Measurements from ENCODE around the gene SLC26A1. TPM values are rescaled to one million over a fixed set of nuclear protein-coding genes. Genes with fewer than 3 reads are reported as not detected.
A peak's percentile ranks its signal among the peaks of the same experiment; 100 is the strongest.

SLC26A1 gene
- total RNA-seq, 8 experiments from 2014 or later = 0.60 to 6.3 (median 2.0) TPM

DNA sequence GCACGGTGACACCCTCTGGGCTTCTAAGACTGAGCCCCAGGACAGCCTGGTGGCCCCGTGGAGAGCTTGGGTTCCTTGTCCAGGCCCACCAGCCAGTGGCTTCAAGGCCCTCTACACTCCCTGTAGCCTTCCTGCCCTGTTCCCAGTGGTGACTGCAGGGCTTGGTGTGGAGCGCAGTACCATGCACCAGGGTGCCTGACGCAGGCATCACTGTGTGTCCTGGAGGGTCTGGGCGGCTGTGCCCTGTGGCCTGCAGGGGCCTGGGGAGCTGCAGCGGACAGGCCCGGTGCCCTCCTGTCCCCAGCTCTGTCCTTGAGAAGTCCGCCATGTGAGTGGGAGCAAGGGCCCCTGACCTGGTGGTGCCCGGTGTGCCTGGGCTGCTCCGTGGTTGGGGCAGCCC is 22.5 kb upstream of the SLC26A1 start:
- no peak for ATAC-seq (replicated peaks in 6 of 8)
- Histone ChIP-seq H3K27ac (peak overlapping the region; percentile 71 to 95), H3K4me1 (replicated peaks in 1 of 2) (peaks cover 65 to 75% of the 10 kb centered on the region in 2 donors), H3K4me3 (no peak overlapping the region)
- in situ Hi-C loops (cut with MboI; ENCODE audit: low pct_unique_long_range_greater_than_20kb in 2 of 9, low sequenced_read_pairs in 9 of 9, unreplicated experiment in 9 of 9) = no loop called here
- 93% methylated on average over 3 of the region's 10 CpGs; no CpG with 5 or more reads in 9 of the 10 experiments for WGBS, 10 experiments

DNA sequence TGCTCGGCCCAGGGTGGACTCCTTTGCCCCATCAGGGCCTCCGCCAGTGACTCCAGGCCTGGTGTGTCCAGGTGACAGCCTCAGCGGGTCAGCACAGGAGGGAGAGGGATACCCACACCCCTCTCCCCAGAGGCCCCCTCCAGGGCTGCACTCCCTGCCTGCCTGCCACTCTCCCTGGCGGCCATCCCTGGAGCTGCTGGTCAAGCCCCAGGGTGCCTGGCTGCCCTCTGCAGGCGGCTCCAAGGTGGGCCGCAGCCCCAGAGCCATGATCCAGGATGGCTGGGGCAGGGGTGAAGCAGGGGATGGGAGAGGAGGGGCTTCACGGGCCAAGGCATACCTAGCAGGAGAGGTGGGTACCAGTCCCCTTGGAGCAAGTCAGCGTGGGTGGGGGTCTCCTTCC is 22.0 kb upstream of the SLC26A1 start:
- 20% methylated on average over 1 of the region's 8 CpGs; no CpG with 5 or more reads in 9 of the 10 experiments for WGBS, 10 experiments
- in situ Hi-C loops (cut with MboI; ENCODE audit: low pct_unique_long_range_greater_than_20kb in 2 of 9, low sequenced_read_pairs in 9 of 9, unreplicated experiment in 9 of 9) = no loop called here
- Histone ChIP-seq H3K4me1 (replicated peaks in 1 of 2) (peaks cover 63 to 80% of the 10 kb centered on the region in 2 donors), H3K27ac (peak overlapping the region; percentile 71 to 95), H3K4me3 (peak overlapping the region in 1 of 5 donors; percentile 22)
- ATAC-seq (replicated peaks in 6 of 8) = peak in 5 of 8 experiments; percentile 43 to 59 (median 51)

DNA sequence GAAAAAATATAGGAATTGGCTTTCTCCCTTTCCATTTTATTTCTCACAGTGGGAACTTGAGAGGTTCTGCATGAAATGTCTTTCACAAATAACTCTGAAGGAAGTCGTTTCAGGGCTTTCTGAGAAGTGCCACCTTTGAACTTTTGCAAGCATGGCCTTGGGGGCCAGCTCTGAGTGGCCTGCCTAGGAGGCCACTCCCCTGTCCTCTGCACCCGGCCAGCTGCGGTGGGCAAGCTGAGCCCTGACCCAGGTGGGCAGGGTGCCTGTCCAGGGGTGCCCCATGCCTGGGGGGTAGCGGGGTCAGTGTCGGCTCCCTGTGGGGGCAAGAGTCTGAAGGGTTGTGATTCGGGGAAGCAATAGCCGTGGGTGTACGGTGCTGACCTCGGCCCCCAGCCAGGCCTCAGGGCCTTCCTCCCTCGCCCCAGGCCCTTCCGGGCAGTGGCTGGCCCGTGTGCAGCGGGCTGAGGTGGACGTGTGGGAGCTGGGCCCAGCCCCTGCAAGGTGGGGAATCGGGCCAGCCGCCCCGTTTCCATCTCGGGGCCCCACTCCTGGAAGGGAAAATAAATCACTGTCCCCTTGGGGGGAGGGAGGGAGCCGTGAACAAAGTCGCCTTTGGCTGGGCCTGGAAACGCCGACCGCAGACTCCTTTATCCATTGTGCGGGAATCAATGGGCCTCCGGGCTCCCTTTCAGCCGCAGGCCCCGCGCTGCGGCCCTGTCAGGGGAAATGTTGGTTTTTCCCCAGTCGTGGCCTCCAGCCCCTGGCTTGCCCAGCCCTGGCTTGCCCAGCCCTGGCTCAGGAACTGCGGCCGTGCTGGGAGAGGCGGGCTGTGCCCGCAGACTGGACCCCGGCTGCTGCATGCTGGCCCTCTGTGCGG is 21.3 kb upstream of the SLC26A1 start:
- peak in 5 of 8 experiments; percentile 48 to 65 (median 58) for ATAC-seq (replicated peaks in 6 of 8)
- in situ Hi-C loops (cut with MboI; ENCODE audit: low pct_unique_long_range_greater_than_20kb in 2 of 9, low sequenced_read_pairs in 9 of 9, unreplicated experiment in 9 of 9) = no loop called here
- Histone ChIP-seq H3K27ac (peak overlapping the region; percentile 71 to 95), H3K4me1 (replicated peaks in 1 of 2) (peaks cover 59 to 78% of the 10 kb centered on the region in 2 donors), H3K4me3 (peak overlapping the region in 1 of 5 donors; percentile 22)
- 18 to 40% (median 35%) methylated on average over 1 to 4 of the region's 36 CpGs; no CpG with 5 or more reads in 6 of the 10 experiments for WGBS, 10 experiments

DNA sequence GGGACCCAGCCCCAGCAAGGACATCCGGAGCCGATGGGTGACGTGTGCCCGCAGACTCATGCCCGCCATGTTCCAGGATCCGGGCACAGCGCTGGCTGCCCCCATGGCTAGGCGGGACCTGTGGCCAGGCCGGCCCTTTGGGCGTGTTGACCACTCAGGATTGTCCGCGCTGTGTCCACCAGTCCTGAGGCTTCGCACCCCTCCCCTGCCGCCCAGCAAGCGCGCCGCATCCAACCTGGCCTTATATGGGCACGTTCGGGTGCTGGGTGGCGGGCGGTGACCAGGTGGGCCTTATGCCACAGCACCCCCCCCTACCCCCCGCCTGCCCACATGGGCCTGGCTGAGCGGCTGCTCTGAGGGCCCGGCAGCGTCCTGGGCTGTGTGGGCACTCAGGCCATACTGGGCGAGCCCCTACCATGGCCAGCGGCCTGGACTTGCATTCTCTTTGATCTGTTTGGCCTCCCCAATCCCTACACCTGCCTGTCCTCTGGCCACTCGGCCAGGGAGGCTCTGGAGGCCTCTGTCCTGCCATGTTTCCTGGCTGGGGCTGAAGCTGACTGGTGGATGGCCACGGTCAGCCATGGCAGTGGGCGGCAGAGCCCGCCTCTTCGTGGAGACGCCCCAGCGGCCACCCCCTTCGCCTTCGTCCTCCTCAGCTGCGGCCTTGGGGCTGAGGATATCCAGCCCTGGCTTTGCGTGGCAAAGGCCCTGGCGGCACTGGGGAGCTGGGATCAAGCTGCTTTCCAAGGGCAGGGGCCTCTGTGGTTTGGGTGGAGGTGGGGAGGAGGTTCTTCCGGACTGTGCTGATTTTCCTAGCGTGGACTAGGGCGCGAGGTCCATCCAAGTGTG is 20.2 kb upstream of the SLC26A1 start:
- WGBS, 10 experiments = 85 to 100% (median 93%) methylated on average over 1 to 5 of the region's 43 CpGs; no CpG with 5 or more reads in 4 of the 10 experiments
- in situ Hi-C loops (cut with MboI; ENCODE audit: low pct_unique_long_range_greater_than_20kb in 2 of 9, low sequenced_read_pairs in 9 of 9, unreplicated experiment in 9 of 9) = no loop called here
- no peak overlapping the region for H3K4me3 ChIP-seq
- no peak overlapping the region for H3K27ac ChIP-seq
- no peak for ATAC-seq (replicated peaks in 6 of 8)
- H3K4me1 ChIP-seq (replicated peaks in 1 of 2) = peaks cover 54 to 74% of the 10 kb centered on the region in 2 donors

DNA sequence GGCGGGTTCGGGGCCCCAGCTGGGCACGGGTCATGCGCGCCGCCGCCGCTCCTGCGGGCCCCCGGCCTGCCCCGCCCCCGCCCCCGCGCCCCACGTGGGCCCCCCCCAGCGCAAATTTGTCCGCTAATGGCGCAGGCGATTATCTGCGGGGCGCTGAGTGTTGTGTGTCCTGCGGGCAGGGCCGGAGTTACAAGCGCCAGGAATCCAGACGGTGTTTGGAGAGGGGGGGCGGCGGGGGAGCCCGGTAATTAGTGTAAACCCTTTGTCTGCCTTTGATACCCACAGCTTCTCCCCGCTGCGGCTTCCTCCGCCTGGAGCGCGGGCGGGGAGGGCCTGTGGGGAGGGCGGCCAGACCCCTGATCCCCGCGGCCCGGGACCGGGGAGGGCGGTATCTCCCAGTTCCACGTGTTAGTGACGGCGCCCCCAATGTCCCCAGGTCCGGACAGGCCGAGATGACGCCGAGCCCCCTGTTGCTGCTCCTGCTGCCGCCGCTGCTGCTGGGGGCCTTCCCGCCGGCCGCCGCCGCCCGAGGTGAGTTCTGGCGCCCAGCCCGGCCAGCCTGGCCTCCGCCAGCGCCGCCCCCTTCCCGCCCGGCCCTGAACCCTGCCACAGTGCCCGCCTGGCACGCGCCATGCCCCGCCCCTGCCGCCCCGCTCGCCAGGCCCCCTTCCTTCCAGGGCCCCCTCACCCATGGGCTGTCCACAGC is 19.0 kb upstream of the SLC26A1 start:
- peak in 3 of 8 experiments; percentile 3 to 6 (median 4) for ATAC-seq (replicated peaks in 6 of 8)
- H3K4me1 ChIP-seq (replicated peaks in 1 of 2) = peaks cover 42 to 61% of the 10 kb centered on the region in 2 donors
- WGBS, 10 experiments = 20% methylated on average over 1 of the region's 69 CpGs; no CpG with 5 or more reads in 9 of the 10 experiments

DNA sequence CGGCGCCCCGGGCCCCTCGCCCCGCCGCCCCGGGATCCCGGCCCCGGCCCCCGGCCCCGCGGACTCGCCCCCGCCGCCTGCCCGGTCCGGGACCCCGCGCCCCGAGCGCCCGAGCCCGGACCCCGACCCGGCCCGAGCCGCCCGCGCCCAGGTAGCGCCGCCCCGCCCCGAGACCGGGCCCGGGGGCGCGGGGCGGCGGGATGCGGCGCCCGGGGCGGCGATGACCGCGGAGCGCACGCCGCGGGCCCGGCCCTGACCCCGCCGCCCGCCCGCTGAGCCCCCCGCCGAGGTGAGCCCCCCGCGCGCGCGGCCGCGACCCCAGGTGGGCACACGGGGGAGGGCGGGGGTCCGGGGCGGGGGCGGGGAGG is 18.4 kb upstream of the SLC26A1 start:
- in situ Hi-C loops (cut with MboI; ENCODE audit: low pct_unique_long_range_greater_than_20kb in 2 of 9, low sequenced_read_pairs in 9 of 9, unreplicated experiment in 9 of 9) = no loop called here
- no peak overlapping the region for H3K27ac ChIP-seq
- no CpG with 5 or more reads among the region's 69 CpGs for WGBS, 10 experiments
- peak in 1 of 8 experiments; percentile 2 for ATAC-seq (replicated peaks in 6 of 8)
- peak overlapping the region; percentile 22 to 57 (median 38) for H3K4me3 ChIP-seq
- peaks cover 39 to 56% of the 10 kb centered on the region in 2 donors for H3K4me1 ChIP-seq (replicated peaks in 1 of 2)

More for the DNA sequence above, 19.0 kb upstream of the SLC26A1 start:
- in situ Hi-C loops (cut with MboI; ENCODE audit: low pct_unique_long_range_greater_than_20kb in 2 of 9, low sequenced_read_pairs in 9 of 9, unreplicated experiment in 9 of 9) = no loop called here
- Histone ChIP-seq H3K4me3 (peak overlapping the region; percentile 22 to 57 (median 38)), H3K27ac (no peak overlapping the region)

DNA sequence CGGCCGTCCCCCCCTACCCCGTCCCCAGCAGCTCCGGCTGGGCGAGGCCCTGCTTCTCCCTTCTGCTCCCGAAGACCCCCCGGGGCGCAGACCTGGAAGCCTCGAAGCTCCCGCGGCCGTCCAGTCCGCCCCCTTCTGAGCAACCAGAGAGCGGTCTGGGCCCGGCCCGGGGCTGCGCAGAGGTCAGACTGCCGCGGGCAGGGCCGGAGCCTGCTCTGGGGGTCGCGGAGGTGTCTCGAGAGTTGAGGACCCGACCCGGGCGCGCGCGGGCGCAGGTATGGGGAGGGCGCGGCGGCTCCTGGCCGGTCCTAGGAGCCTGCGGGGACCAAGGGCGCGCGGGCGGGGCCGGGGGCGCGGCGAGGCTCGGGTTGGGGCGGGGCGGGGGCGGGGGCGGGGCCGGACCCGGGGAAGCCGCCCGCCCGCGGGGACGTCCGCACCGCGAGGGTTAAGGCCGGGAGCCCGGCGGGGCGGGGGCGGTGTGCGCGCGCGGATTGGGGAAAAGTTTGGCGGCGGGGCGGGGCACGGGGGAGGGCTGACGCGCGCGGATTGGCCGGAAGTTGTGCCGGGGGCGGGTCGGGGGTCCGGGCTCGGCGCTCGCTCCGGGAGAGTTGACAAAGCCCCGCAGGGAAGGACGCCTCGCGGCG is 17.9 kb upstream of the SLC26A1 start, which contains the start of gene FGFRL1:
Gene FGFRL1 (plus strand): TSS at position 605 of the 644 bp plus-strand sequence. CDS start 860 bp downstream, outside the sequence.
- H3K27ac ChIP-seq = no peak within 1 kb of the TSS
- peaks cover 34 to 51% of the 10 kb centered on the region in 2 donors for H3K4me1 ChIP-seq (replicated peaks in 1 of 2)
- ATAC-seq (replicated peaks in 6 of 8) = peak; percentile 4 to 65 (median 19)
- in situ Hi-C loops (cut with MboI; ENCODE audit: low pct_unique_long_range_greater_than_20kb in 2 of 9, low sequenced_read_pairs in 9 of 9, unreplicated experiment in 9 of 9) = no loop called here
- WGBS, 10 experiments = no CpG with 5 or more reads among the region's 89 CpGs
- peak within 1 kb of the TSS; percentile 22 to 57 (median 38) for H3K4me3 ChIP-seq

DNA sequence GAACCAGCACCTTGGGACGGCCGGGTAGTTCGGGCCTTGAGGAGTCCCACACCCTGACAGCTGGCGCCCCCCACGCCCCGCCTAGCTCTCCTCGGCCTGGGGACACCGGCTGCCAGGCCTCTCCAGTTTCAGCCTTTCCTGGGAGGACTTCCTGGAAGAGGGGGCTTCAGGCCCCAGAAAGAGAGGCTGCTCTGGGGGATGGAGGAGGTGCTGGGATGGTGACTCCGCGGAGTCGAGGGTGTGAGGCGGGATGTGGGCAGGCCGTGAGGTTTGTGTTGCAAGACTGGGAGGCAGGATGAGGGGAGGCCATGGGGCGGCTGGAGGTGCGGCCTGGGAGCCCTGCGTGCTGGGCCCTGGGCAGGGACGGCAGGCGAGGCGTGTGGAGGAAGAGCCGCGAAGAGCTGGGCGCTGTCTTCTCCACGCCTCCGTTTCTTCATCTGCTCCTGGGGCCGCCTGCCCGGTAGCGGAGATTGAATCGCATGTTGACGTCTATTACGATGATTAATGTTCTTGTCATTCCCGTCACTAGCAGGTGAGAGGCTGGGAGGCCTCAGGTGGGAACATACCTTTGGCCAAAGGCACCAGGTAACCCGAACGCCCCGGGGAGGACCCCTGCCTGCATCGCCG is 17.3 kb upstream of the SLC26A1 start:
- Histone ChIP-seq H3K27ac (no peak overlapping the region), H3K4me3 (peak overlapping the region in 3 of 5 donors; percentile 22 to 57 (median 41)), H3K4me1 (replicated peaks in 1 of 2) (peaks cover 28 to 44% of the 10 kb centered on the region in 2 donors)
- in situ Hi-C loops (cut with MboI; ENCODE audit: low pct_unique_long_range_greater_than_20kb in 2 of 9, low sequenced_read_pairs in 9 of 9, unreplicated experiment in 9 of 9) = no loop called here
- peak in 3 of 8 experiments; percentile 17 to 51 (median 47) for ATAC-seq (replicated peaks in 6 of 8)
- WGBS, 10 experiments = 0 to 16% (median 5%) methylated on average over 3 to 8 of the region's 36 CpGs; no CpG with 5 or more reads in 5 of the 10 experiments

DNA sequence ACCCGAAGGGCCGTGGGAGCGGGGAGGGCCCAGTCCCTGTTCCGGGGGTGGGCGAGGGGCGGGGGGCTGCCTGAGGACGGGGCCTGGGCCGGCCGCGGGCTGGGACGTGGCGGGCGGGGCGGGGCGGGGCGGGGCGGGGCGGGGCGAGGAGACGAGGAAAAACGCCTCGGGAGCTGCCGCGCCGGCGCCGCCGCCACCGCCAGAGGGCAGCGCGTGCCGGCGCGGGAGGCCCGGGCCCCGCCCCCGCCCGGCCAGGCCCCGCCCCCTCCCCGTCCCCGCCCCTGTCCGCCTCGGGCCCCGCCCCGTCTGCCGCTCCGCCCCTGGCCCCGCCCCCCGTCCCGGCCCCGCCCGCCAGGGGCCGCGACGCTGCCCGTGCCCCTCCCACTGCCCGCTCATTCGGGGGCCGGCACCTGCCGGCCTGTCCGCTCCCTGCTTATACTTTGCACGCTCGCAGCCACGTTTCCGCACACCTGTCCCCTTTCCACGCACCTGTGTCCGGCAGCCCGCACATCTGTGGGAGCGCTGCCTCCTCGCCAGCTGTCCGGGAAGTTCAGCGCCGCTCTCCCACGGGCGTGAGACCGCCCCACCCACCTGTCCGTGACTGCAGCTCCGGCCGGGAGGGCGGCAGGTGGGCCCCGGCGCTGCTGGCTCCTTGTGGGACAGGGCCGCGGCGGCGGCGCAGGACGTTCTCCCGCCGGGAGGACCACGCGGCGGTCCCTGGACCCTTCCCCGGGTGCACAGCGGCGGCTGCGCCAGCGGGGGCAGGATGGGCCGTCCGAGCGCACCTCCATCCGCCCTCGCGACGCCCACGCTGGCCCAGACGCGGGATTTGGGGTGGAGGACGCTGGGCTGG is 16.6 kb upstream of the SLC26A1 start:
- Histone ChIP-seq H3K27ac (no peak overlapping the region), H3K4me3 (peak overlapping the region; percentile 33 to 55 (median 41)), H3K4me1 (replicated peaks in 1 of 2) (peaks cover 20 to 37% of the 10 kb centered on the region in 2 donors)
- 0 to 13% (median 0%) methylated on average over 1 to 4 of the region's 109 CpGs; no CpG with 5 or more reads in 7 of the 10 experiments for WGBS, 10 experiments
- in situ Hi-C loops (cut with MboI; ENCODE audit: low pct_unique_long_range_greater_than_20kb in 2 of 9, low sequenced_read_pairs in 9 of 9, unreplicated experiment in 9 of 9) = no loop called here
- ATAC-seq (replicated peaks in 6 of 8) = peak; percentile 9 to 58 (median 32)

DNA sequence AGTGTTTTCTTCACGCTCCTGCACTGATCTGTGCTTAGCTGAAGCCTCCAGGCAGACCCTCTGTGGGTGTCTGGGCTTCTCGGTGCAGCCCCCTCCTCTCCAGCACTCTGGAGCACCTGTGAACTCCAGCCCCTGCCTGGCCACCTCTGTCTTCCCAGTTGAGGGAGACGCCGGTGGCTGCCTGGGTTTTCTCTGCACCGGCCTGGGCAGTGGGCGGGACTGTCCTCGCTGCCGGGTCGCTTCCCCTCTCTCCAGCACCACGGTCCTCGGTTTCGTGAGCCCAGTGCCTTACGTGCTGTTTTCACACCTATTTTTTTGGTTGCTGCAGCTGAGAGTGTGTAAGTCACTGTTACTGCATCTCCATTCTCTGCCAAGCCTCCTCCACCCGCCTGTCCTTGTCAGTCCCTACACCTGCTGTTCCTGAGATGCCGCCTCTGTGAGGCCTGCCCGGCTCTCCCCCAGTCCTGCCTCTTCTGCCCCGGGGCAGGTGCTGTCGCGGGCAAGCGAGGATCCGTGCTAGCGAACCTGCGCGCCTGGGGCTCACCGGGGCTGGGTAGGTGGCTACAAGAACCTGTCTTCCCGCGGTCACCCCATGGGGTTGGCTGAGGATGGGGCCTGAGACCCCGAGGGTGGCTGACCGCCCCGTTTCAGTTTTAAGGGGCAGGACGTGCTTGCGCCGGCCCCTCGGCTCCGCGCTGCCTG is 15.8 kb upstream of the SLC26A1 start:
- WGBS, 10 experiments = 0 to 37% (median 9%) methylated on average over 2 to 10 of the region's 36 CpGs; no CpG with 5 or more reads in 4 of the 10 experiments
- in situ Hi-C loops (cut with MboI; ENCODE audit: low pct_unique_long_range_greater_than_20kb in 2 of 9, low sequenced_read_pairs in 9 of 9, unreplicated experiment in 9 of 9) = no loop called here
- Histone ChIP-seq H3K4me1 (replicated peaks in 1 of 2) (peaks cover 12 to 29% of the 10 kb centered on the region in 2 donors), H3K4me3 (peak overlapping the region; percentile 33 to 55 (median 41)), H3K27ac (no peak overlapping the region)
- ATAC-seq (replicated peaks in 6 of 8) = peak in 5 of 8 experiments; percentile 15 to 39 (median 26)

All from motor neuron (in vitro differentiated cells).